ENCODE data around the gene TEX36. TPM values are rescaled to one million over a fixed set of nuclear protein-coding genes. Genes with fewer than 3 reads are reported as not detected.

Gene TEX36
- total RNA-seq, 1 experiment from 2014 or later = 0.25 TPM

DNA sequence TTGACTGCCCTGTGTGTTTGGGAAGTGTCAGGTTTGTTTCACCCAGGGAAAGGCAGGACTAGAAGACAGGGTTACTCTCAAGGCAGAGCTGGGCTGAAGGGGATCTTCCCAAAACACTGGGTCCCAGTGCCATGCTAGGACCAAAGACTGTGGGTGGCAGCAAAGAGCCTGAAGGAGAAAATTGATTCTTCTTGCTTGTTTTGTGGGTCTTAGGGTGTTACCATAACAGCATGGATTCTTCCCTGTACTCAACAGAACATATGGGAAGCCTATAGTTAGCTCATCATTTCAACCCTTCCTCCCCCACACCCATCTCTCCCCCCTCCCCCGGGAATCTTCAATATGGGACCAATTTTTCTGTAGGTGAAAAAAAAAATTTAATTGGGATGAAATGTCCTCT is 42.3 kb downstream of the TEX36 start:
- DNase-seq (ENCODE audit: low read depth, low spot score) (no peak), ATAC-seq (peak; percentile 71; the same call in 1 of the 2 replicates)
- Histone ChIP-seq H3K27ac (ENCODE audit: low read depth, low read length) (no peak overlapping the region), H4K20me1 (ENCODE audit: insufficient read depth) (no peaks in the 10 kb centered on the region), H3K9ac (ENCODE audit: low read length) (no peak overlapping the region), H3K4me2 (ENCODE audit: low read length) (no peak overlapping the region), H3K27me3 (ENCODE audit: insufficient read depth, low read length) (no peaks in the 10 kb centered on the region), H2AFZ (ENCODE audit: low read depth, low read length, poor library complexity, severe bottlenecking) (no peak overlapping the region), H3K4me1 (ENCODE audit: control insufficient read depth in 1 of 2, insufficient read depth in 2 of 2, low read length in 2 of 2) (peaks cover 0 to 3% of the 10 kb centered on the region in 2 experiments; a peak in 1 of 4 replicates), H3K9me2 (ENCODE audit: insufficient read depth) (no peaks in the 10 kb centered on the region), H3K4me3 (replicated peaks in 1 of 2; ENCODE audit: low read depth in 1 of 2, low read length in 2 of 2) (no peak overlapping the region), H3K9me3 (ENCODE audit: control insufficient read depth in 1 of 2, insufficient read depth in 1 of 2, low read depth in 1 of 2, low read length in 2 of 2) (no peaks in the 10 kb centered on the region), H3K36me3 (ENCODE audit: control insufficient read depth in 1 of 2, insufficient read depth in 2 of 2, low read length in 2 of 2) (no peaks in the 10 kb centered on the region), H3K79me2 (ENCODE audit: insufficient read depth, low read length) (no peaks in the 10 kb centered on the region)
- RAD21 ChIA-PET (ENCODE audit: low non-redundant PET in 1 of 2, low total read pairs in 2 of 2, uncharacterized antibody in 2 of 2, unreplicated experiment in 2 of 2) = no interaction called here
- BruUV-seq (replicated peaks) = no TSS peak
- intact Hi-C loops (cut with micrococcal nuclease) = no loop called here
- TF ChIP-seq ZNF274 (IDR thresholded peaks at IDR 0.05; ENCODE audit: low read depth, low read length) (no peak), SRF (IDR thresholded peaks at IDR 0.05; ENCODE audit: low read depth) (no peak), ELF1 (IDR thresholded peaks at IDR 0.05; ENCODE audit: borderline replicate concordance, low read depth) (no peak), CEBPB (IDR thresholded peaks at IDR 0.05; ENCODE audit: low read depth) (no peak), REST (IDR thresholded peaks at IDR 0.05; ENCODE audit: low read depth) (no peak), RAD21 (IDR thresholded peaks at IDR 0.05; ENCODE audit: low read depth) (peak; percentile 69), FOSL1 (IDR thresholded peaks at IDR 0.05; ENCODE audit: low read depth) (no peak)
- TF ChIP-seq, protein P1, sequence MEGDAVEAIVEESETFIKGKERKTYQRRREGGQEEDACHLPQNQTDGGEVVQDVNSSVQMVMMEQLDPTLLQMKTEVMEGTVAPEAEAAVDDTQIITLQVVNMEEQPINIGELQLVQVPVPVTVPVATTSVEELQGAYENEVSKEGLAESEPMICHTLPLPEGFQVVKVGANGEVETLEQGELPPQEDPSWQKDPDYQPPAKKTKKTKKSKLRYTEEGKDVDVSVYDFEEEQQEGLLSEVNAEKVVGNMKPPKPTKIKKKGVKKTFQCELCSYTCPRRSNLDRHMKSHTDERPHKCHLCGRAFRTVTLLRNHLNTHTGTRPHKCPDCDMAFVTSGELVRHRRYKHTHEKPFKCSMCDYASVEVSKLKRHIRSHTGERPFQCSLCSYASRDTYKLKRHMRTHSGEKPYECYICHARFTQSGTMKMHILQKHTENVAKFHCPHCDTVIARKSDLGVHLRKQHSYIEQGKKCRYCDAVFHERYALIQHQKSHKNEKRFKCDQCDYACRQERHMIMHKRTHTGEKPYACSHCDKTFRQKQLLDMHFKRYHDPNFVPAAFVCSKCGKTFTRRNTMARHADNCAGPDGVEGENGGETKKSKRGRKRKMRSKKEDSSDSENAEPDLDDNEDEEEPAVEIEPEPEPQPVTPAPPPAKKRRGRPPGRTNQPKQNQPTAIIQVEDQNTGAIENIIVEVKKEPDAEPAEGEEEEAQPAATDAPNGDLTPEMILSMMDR (IDR thresholded peaks at IDR 0.05 in 2 of 3, conservative IDR thresholded peaks at IDR 0.05 in 1 of 3; ENCODE audit: borderline replicate concordance in 1 of 3, insufficient read depth in 1 of 3, low read depth in 2 of 3, low read length in 2 of 3) = peak; percentile 24 to 31 (median 30); a peak in 4 of 6 replicates
- CTCF ChIA-PET = interaction anchor here (0.7 to 1.5 kb wide), 3 partner anchors 58 to 306 kb away, joined by 3 read pairs; no protein-coding TSS in a partner anchor
- POLR2A ChIA-PET = no interaction called here

Data from HCT116 (cell line).